HepG2 (cell line): ENCODE measurements around the gene PTGDS. TPM values are rescaled to one million over a fixed set of nuclear protein-coding genes. Genes with fewer than 3 reads are reported as not detected.

Experiments
- CENPT ChIP-seq: sonication (generic); formaldehyde crosslinking; IDR thresholded peaks from 2 replicates; pipeline ENCODE4 v1.8.0; 2022; ENCODE audit warnings: low read depth, mild to moderate bottlenecking, moderate library complexity, missing genetic modification reagents
- FOXK2 ChIP-seq: fragments of 450-650 bp; IDR thresholded peaks from 2 replicates; pipeline ENCODE4 v1.6.1; 2016
- GABPB1 ChIP-seq: IDR thresholded peaks from 2 replicates; pipeline ENCODE4 v1.6.1; 2016; ENCODE audit warnings: mild to moderate bottlenecking, missing genetic modification reagents, moderate library complexity, missing compliant biosample characterization
- KLF11 ChIP-seq: IDR thresholded peaks from 2 replicates; pipeline ENCODE4 v1.6.1; 2016; ENCODE audit warnings: missing compliant biosample characterization
- KMT2A ChIP-seq: sonication (generic); formaldehyde crosslinking; IDR thresholded peaks from 2 replicates; pipeline ENCODE4 v1.4.0; 2020; ENCODE audit warnings: missing genetic modification reagents
- MAFG ChIP-seq: sonication (generic); formaldehyde crosslinking; IDR thresholded peaks from 2 replicates; pipeline ENCODE4 v1.5.1; 2020; ENCODE audit warnings: mild to moderate bottlenecking, missing genetic modification reagents
- MAZ ChIP-seq, 2 experiments: sonication (generic) in 1 of 2; formaldehyde crosslinking in 1 of 2; IDR thresholded peaks; 2 replicates each; pipeline versions ENCODE4 v1.5.0 to v1.6.1; 2012 to 2020; ENCODE audit warnings: low read depth in 2 of 2, mild to moderate bottlenecking in 2 of 2, borderline replicate concordance in 1 of 2, improper control_type of control experiment in 1 of 2, low read length in 1 of 2, missing genetic modification reagents in 1 of 2, moderate library complexity in 1 of 2
- MEF2D ChIP-seq: sonication (generic); formaldehyde crosslinking; IDR thresholded peaks from 2 replicates; pipeline ENCODE4 v1.5.1; 2020; ENCODE audit warnings: mild to moderate bottlenecking, missing genetic modification reagents
- MEIS1 ChIP-seq: sonication (generic); formaldehyde crosslinking; IDR thresholded peaks from 2 replicates; pipeline ENCODE4 v1.9.0; 2021; ENCODE audit warnings: mild to moderate bottlenecking, missing genetic modification reagents, moderate library complexity, borderline replicate concordance
- PHB2 ChIP-seq: fragments of 450-650 bp; IDR thresholded peaks from 2 replicates; pipeline ENCODE4 v1.6.1; 2018; ENCODE audit not compliant: partially characterized antibody
- PHF5A ChIP-seq: IDR thresholded peaks from one replicate; pipeline ENCODE4 v1.6.1; 2018; ENCODE audit warnings: low read depth, missing genetic modification reagents; ENCODE audit not compliant: unreplicated experiment
- RFX3 ChIP-seq: IDR thresholded peaks from 2 replicates; pipeline ENCODE4 v1.6.1; 2016; ENCODE audit warnings: missing biosample characterization, missing genetic modification reagents
- ZC3H13 ChIP-seq: sonication (generic); formaldehyde crosslinking; IDR thresholded peaks from 2 replicates; pipeline ENCODE4 v1.8.1; 2023; ENCODE audit warnings: mild to moderate bottlenecking, missing genetic modification reagents, moderate library complexity
- ZIK1 ChIP-seq: sonication (generic); formaldehyde crosslinking; IDR thresholded peaks from 2 replicates; pipeline ENCODE4 v1.5.0; 2020; ENCODE audit warnings: mild to moderate bottlenecking, low read depth, missing genetic modification reagents, borderline replicate concordance
- ZNF296 ChIP-seq: sonication (generic); formaldehyde crosslinking; conservative IDR thresholded peaks from 2 replicates; pipeline ENCODE4 v1.5.0; 2020; ENCODE audit warnings: mild to moderate bottlenecking, missing genetic modification reagents
- ZNF317 ChIP-seq: sonication (generic); formaldehyde crosslinking; IDR thresholded peaks from 2 replicates; pipeline ENCODE4 v1.5.0; 2020; ENCODE audit warnings: mild to moderate bottlenecking, missing genetic modification reagents
- ZNF510 ChIP-seq: sonication (generic); formaldehyde crosslinking; IDR thresholded peaks from 2 replicates; pipeline ENCODE4 v1.4.0; 2020; ENCODE audit warnings: low read depth, mild to moderate bottlenecking, missing genetic modification reagents
- ZNF549 ChIP-seq: sonication (generic); formaldehyde crosslinking; IDR thresholded peaks from 2 replicates; pipeline ENCODE4 v1.5.0; 2020; ENCODE audit warnings: missing genetic modification reagents
- ZNF577 ChIP-seq: sonication (generic); formaldehyde crosslinking; IDR thresholded peaks from 2 replicates; pipeline ENCODE4 v1.4.0; 2020; ENCODE audit warnings: mild to moderate bottlenecking, low read depth, missing genetic modification reagents, borderline replicate concordance
- ZNF614 ChIP-seq: IDR thresholded peaks from 2 replicates; pipeline ENCODE4 v1.6.1; 2018; ENCODE audit warnings: missing biosample characterization, missing genetic modification reagents, inconsistent platforms, borderline replicate concordance
- ZNF737 ChIP-seq: sonication (generic); formaldehyde crosslinking; IDR thresholded peaks from 2 replicates; pipeline ENCODE4 v1.5.0; 2020; ENCODE audit warnings: missing genetic modification reagents, mild to moderate bottlenecking, borderline replicate concordance
- ZNF781 ChIP-seq: sonication (generic); formaldehyde crosslinking; IDR thresholded peaks from 2 replicates; pipeline ENCODE4 v1.5.1; 2020; ENCODE audit warnings: borderline replicate concordance, mild to moderate bottlenecking, missing genetic modification reagents; ENCODE audit errors: not compliant biosample characterization
- polyA plus RNA-seq, 8 experiments: library from polyadenylated mRNA; depleted of rRNA in 3 of 8; stranded (reverse) in 7 of 8; unstranded in 1 of 8; fragments of >200 nt; fragmentation: Illumina TruSeq in 4 of 8; extraction: Trizol in 4 of 8; gene quantifications; 2 replicates each; pipeline versions ENCODE4 v1.2.1 to v1.2.3, GENCODE V29; 2011 to 2016; ENCODE audit warnings: low read depth in 4 of 8, missing spikeins in 1 of 8, mixed read lengths in 1 of 8; ENCODE audit not compliant: insufficient read depth in 1 of 8
- total RNA-seq, 5 experiments: library from RNA; depleted of rRNA; stranded (reverse); fragments of >200 nt; fragmentation: Illumina TruSeq; extraction: Trizol; gene quantifications; 2 replicates each; pipeline ENCODE4 v1.2.3, GENCODE V29; 2016; ENCODE audit warnings: low read depth in 1 of 5
- TF ChIP-seq, protein P1 (sequence below): sonication (generic); formaldehyde crosslinking; IDR thresholded peaks from 2 replicates; pipeline ENCODE4 v1.4.0; 2020; ENCODE audit warnings: missing genetic modification reagents
- TF ChIP-seq, protein P2 (sequence below): sonication (generic); formaldehyde crosslinking; IDR thresholded peaks from 2 replicates; pipeline ENCODE4 v1.4.0; 2020; ENCODE audit warnings: missing genetic modification reagents

The PTGDS gene
- total and polyA plus RNA-seq, 2 of the 13 experiments (the other 11 are each of a cell fraction or from before 2014, with no cell fraction given), result 0.33 to 0.50 TPM

DNA sequence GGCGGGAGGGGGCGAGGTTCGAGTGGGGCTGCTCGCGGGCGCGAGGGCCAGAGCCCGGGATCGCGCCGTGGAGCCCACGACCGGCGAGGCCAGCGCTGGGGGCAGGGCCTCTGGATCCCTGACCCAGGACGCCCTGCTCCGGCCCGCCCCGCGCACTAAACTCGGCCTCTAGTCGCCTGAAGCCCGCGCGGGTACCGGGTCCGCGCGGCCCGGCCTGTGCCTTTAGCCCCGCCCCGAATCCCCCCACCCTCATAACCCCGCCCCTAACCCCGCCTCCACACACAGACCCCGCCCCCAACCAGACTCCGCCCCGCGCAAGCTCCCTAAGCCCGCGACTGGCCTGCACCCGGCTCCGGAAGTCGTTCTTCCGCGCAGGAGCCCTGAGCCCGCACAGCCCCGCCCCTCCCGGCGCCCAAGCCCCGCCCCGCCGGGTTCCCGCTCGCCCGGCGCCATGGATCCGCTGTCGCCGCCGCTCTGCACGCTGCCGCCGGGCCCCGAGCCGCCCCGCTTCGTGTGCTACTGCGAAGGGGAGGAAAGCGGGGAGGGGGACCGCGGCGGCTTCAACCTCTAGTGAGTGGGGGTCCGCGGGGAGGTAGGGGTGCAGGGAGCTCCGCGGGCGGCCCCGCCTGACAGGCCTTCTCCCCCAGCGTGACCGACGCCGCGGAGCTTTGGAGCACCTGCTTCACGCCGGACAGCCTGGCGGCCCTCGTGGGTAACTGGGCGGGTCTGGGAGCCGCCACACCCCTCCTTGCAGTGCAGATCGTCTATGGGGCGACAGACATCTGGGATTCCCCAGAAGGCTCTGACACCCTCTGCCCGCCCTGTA, 14.9 kb downstream of the PTGDS start, which contains the start of gene PAXX (continued):
- TF ChIP-seq ZC3H13 (CRISPR knock-in tag), result peak; percentile 61; the same call in 1 of the 2 replicates
- no peak for TF ChIP-seq MAZ (IDR thresholded peaks at IDR 0.05; ENCODE audit: borderline replicate concordance, low read depth, low read length)
- TF ChIP-seq MAZ (CRISPR knock-in tag; IDR thresholded peaks at IDR 0.05; ENCODE audit: low read depth), result peak; percentile 29; the same call in 1 of the 2 replicates
- TF ChIP-seq PHB2, result no peak
- no peak for TF ChIP-seq ZNF737 (CRISPR knock-in tag)
- 0 out of 2 replicates have a peak, but pooled peaks have one; percentile 36 for TF ChIP-seq CENPT (CRISPR knock-in tag)
- no peak for TF ChIP-seq RFX3 (CRISPR knock-in tag)
- no peak for TF ChIP-seq ZIK1
- no peak for TF ChIP-seq MEIS1
- TF ChIP-seq, protein P1, sequence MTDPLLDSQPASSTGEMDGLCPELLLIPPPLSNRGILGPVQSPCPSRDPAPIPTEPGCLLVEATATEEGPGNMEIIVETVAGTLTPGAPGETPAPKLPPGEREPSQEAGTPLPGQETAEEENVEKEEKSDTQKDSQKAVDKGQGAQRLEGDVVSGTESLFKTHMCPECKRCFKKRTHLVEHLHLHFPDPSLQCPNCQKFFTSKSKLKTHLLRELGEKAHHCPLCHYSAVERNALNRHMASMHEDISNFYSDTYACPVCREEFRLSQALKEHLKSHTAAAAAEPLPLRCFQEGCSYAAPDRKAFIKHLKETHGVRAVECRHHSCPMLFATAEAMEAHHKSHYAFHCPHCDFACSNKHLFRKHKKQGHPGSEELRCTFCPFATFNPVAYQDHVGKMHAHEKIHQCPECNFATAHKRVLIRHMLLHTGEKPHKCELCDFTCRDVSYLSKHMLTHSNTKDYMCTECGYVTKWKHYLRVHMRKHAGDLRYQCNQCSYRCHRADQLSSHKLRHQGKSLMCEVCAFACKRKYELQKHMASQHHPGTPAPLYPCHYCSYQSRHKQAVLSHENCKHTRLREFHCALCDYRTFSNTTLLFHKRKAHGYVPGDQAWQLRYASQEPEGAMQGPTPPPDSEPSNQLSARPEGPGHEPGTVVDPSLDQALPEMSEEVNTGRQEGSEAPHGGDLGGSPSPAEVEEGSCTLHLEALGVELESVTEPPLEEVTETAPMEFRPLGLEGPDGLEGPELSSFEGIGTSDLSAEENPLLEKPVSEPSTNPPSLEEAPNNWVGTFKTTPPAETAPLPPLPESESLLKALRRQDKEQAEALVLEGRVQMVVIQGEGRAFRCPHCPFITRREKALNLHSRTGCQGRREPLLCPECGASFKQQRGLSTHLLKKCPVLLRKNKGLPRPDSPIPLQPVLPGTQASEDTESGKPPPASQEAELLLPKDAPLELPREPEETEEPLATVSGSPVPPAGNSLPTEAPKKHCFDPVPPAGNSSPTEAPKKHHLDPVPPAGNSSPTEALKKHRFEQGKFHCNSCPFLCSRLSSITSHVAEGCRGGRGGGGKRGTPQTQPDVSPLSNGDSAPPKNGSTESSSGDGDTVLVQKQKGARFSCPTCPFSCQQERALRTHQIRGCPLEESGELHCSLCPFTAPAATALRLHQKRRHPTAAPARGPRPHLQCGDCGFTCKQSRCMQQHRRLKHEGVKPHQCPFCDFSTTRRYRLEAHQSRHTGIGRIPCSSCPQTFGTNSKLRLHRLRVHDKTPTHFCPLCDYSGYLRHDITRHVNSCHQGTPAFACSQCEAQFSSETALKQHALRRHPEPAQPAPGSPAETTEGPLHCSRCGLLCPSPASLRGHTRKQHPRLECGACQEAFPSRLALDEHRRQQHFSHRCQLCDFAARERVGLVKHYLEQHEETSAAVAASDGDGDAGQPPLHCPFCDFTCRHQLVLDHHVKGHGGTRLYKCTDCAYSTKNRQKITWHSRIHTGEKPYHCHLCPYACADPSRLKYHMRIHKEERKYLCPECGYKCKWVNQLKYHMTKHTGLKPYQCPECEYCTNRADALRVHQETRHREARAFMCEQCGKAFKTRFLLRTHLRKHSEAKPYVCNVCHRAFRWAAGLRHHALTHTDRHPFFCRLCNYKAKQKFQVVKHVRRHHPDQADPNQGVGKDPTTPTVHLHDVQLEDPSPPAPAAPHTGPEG, result peak; percentile 50; the same call in 1 of the 2 replicates
- no peak for TF ChIP-seq ZNF614 (CRISPR knock-in tag)
- no peak for TF ChIP-seq MEF2D (CRISPR knock-in tag)
- no peak for TF ChIP-seq PHF5A (CRISPR knock-in tag)
- TF ChIP-seq KMT2A (CRISPR knock-in tag), result no peak
- no peak for TF ChIP-seq ZNF577 (CRISPR knock-in tag)
- no peak for TF ChIP-seq ZNF296 (CRISPR knock-in tag)
- TF ChIP-seq GABPB1 (CRISPR knock-in tag), result peak; percentile 79
- no peak for TF ChIP-seq ZNF510 (CRISPR knock-in tag)
- no peak for TF ChIP-seq FOXK2
- TF ChIP-seq, protein P2, sequence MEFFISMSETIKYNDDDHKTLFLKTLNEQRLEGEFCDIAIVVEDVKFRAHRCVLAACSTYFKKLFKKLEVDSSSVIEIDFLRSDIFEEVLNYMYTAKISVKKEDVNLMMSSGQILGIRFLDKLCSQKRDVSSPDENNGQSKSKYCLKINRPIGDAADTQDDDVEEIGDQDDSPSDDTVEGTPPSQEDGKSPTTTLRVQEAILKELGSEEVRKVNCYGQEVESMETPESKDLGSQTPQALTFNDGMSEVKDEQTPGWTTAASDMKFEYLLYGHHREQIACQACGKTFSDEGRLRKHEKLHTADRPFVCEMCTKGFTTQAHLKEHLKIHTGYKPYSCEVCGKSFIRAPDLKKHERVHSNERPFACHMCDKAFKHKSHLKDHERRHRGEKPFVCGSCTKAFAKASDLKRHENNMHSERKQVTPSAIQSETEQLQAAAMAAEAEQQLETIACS (CRISPR knock-in tag), result no peak
- TF ChIP-seq ZNF781, result no peak
- TF ChIP-seq ZNF317, result peak; percentile 46; the same call in 1 of the 2 replicates
- no peak for TF ChIP-seq MAFG (CRISPR knock-in tag)
- TF ChIP-seq KLF11, result no peak
- no peak for TF ChIP-seq ZNF549 (CRISPR knock-in tag)
